NCI-H226 (cell line): ENCODE data around the gene MRPS14.
"Not testable (repeated sequence)": the region's sequence is repeated elsewhere in the genome, so short reads cannot be mapped to it uniquely, and the experiment has no call there.

Experiments
- DNase-seq: peaks from one replicate; pipeline ENCODE4 v3.0.0-alpha.2; 2015

Gene MRPS14

DNA sequence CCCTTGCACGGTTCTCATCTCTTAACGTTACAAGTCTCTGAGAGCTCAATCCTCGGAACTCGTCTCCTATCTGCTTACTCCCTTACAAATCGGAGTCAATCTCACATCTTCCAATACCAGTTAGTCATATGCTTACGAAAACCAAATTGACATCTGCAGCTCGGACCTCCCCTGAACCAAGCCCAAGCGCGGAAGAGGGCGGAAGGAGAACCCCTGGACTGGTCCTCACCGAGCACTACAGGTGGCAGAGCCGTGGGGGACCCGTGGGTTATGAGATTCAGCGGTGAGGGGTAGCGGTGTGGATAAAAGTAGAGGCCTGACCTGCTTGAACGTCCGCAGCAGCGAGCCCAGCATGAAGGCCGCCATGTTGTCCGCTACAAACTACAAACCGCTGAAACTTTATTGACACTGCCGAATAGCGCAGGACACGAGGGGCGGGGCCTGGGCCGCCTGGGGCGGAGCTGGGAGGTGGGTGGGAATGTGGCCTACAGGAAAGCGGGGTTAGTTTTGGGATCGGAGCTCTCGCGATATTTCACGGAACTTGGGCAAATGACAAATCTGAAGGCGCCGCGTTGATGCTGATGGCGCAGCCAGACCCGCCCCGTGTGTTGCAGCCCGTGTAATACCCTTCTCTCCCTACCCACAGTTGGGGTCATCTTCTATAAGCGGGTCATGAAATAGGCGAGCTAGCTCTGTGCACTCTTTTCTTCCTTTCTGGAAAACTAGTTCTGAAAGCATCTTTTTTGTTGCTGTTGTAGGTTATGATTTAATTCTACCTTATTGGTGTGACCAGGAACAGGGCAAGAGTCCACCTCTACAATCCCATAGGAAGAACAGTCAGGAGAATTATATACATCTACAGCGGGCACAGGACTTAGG is at the start of gene MRPS14:
MRPS14 (minus strand) TSS at position 383 of the 879 bp plus-strand sequence; CDS start at position 366, 17 bp downstream.
- DNase-seq: peak; percentile 94

DNA sequence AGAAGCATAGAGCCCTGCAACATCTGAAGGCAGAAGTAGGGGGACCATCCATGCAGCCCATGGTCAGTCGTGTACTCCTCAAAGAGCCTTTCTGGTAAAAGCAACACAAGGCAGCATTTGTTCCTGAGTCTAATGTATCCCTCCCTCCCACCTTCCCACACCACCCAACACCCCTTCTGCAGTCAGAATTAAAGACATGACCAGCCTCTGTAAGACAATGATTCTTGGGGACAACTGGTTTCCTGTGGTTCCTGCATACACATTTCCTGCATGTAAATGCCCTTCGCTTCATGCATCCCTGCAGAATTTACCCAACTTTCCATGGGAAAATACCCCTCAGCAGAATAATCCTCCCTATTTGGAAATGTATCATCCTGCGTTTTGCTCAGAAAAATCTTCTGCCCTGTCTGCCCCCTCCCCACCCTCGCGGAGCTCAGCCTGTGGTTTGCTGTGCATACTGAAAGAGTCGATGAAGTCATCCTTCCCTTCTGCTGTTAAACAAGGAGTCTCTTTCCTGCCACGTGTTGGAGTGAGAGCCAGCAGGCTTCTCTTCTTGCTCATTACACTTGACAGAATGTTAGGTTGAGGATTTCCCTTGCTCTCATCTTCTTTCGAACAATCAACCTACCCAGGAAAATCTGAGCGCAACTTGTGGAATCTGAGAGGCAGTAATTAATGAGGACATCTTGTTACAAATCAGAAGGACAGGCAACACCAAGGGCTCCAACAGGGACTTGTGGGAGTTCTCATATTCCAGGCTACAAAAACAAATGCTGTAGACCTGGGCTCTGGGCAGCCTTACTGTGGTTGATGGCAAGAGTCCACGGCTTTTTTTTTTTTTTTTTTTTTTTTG is 49.1 kb upstream of the MRPS14 start:
- no peak for DNase-seq

DNA sequence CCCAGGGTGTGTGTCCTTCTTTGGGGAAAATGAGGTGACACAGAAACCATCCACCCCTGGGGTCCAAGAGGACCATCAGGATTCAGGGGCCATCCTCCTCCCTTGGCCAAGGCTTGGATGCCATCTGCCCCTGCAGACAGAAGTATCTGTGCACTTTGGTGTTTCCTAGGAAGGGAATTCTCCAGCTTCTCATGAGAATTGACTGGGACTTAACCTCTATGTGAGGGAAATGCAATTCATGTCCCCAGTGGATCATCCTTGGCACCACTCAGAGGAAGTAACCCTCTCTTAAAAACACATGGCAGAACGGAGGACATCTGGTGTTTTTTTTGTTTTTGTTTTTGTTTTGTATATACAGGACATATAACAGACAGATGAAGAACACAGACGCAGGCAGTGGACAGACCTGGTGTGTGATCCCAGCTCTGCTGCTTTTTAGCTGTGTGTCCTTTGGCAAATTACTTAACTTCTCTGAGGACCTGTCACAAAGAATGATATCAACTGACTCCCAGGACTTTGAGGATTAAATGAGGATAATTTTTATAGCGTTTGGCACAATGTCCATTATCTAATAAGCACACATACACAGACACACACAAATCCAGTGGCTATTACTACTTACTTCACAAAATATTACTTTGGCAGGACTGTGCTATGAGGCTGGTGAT is 48.2 kb upstream of the MRPS14 start:
- DNase-seq: no peak

DNA sequence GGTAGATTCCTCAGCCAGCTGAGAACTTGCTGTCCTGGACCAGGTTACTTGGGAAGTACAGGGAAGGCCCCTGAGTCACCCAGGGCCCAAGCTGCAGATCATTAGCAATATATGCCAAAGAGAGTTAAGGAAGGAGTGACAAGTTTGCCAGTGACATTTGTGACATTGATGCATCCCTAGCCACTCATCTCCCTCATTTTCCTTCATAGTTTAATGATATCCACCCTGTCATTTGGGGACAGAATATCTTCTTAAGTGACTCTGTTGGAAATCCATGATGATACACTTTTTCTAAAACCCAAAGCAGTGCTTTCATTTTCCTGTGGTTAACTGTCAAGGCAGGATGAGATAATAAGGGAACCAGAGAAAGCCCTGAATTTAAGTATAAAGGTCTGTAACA is 47.6 kb upstream of the MRPS14 start:
- no peak for DNase-seq

DNA sequence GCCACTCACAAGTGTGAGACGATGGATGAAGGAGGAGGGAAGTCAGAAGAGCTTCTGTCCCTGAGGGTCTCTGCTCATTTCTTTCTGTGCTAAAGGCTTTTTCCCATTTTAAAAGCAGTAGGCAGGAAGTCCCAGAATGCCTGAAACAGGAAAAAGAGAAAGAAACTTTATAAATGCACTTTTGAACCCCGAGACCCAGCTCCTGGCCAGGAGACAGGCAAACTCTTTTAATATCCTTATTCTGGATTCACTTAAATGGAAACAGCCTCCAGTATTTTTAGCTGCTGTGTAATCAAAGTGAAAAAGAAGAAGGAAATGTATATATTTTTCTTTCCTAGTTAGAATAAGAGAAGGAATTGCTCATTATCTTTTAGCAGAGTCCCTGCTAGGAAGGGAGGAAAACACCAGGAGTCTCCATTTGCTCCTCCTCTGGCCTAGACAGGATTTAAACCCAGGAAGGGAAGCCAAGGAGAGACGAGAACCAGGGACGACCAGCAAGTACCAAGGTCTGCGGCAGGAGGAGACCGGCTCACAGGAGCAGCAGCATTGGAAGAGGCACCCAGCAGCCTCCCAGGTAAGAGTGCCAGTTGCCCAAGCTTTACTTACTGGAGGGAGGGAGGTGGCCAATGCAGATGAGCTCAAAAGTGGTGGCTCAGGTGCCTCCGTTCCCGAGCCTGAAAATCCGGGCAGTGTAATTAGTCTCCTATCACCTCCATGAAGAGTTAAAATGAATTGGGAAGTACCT is 44.3 kb upstream of the MRPS14 start, which contains the start of gene TNN:
TNN (plus strand) TSS at position 472 of the 745 bp plus-strand sequence. CDS start 9,586 bp downstream, outside the sequence.
- DNase-seq: no peak

DNA sequence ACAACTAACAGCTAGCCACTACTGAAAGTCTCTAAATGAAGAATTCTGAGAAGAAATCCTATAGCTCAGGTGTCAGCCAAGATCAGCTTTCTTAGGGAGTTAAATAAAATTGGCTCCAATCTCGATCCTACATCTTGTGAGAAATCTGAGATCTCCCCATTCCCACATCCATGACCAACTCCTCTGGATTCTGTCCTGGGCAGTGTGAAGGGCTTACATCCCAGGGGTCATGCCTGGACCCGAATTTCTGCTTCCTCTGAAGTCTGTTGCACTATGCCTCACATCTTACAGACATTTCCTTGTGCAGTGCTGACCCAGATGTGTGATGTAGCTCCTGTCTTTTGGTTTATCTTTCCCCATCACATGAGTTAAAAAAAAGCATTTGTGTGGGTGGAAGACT is 39.6 kb upstream of the MRPS14 start:
- no peak for DNase-seq

DNA sequence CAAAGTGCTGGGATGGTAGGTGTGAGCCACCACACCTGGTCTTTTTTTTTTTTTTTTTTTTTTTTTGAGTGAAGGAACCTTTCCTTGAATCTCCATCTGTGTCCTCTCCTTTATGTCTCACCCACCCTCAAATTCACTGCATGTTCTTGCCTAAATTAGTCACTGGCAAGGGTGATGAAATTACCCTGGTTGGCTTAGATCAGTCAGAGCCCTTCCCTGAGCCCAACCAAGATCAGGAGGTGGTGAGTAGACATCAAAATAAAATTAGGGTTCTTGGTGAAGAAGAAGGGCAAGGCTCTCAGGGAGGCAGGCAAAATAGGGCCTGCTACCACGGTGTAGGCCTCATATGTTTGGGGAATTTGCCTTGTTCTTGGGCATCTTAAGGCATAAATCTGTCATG is 39.1 kb upstream of the MRPS14 start:
- no peak for DNase-seq

DNA sequence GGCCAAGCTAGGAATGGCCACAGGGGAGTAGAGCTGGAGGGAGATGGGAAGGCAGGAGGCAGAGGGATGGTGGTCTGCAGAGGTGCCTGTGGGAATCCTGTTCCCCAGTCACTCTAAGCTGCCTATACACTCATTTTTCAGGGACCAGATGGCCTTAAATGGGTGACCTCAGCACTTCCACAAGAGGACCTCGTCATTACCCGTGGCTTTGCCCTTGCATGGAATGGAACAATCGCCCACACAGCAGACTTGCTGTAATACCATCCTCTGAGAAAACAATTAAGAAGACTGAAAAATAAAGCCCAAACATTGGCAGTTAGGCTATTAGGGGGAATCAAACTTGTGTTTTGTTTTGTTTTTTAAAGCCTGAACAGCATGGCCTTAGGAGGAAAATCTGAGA is 31.5 kb upstream of the MRPS14 start:
- DNase-seq: no peak

DNA sequence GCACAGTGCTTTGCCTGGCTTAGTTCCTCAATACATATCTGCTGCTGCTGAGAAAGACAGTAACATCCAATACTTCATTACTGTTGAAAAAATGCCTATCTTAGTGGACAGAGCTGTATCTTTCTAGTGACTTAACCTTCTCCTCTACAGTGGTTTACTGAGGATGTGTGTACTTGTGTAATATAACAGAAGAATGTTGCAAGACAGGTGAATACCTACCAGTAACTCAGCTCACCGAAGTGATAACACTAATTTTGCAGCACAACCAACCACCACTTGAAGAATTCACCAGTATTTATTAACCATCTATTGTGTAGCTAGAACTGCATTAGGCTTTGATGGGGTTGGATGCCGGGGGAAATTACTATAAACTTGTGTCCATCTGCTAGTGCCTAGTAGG is 27.8 kb upstream of the MRPS14 start:
- no peak for DNase-seq

DNA sequence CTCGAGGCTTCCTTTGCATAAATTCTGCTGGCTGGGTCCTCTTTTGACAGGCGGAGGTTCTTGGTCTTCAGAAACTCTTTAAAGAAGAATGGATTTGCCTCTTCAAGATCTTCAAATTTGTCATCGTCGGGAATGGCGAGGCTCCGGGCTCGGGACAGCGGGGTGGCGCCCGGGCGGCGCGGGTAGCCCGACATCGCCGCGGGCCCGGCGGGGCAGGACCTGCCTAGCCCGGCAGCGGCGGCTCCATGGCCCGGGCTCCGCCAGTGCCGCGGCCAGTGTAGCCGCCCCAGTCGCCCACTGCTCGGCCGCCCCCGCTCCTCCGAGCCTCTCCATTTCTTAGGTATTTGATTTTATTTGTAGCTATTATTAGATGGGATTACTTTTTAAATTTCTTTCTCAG is 22.3 kb upstream of the MRPS14 start:
- DNase-seq: no peak

DNA sequence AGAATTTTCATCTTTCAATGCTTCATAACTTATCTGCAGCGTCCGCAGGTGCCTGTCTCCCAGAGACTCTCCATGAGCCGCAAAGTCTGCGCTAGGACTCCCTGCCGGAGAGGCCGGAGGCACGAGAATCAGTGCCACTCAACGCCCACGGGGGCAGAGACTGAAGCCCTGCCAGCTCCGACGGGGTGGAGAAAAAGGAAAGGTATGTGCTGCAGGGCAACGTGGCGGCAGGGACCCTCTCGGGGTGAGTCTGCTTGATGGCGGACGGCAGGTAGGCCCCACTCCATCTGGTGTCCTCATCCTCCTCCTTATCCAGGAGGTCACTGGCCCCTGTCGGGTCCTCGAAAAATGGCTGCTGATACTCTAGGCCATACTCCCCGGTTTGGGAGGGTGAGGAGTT is 21.9 kb upstream of the MRPS14 start:
- DNase-seq: no peak

DNA sequence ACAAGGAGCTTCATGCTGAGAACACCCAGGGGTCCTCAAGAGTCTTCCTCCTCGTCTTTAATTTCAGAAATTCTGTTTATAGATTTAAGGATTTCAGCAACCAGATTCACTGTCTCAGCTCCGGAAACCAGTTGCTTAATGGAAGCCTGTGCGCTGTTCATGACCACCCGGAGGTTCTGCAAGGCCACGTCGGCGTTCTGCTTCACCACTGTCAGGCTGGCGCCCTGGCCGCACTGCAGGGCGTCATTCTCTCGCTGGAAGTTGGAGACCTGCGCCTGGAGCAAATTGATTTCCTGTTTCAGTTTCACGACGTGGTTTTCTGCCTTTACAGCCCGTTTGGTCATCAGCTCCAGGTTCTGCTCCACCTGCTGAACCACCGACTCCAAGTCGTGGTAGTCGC is 21.4 kb upstream of the MRPS14 start:
- DNase-seq: not testable (repeated sequence)

DNA sequence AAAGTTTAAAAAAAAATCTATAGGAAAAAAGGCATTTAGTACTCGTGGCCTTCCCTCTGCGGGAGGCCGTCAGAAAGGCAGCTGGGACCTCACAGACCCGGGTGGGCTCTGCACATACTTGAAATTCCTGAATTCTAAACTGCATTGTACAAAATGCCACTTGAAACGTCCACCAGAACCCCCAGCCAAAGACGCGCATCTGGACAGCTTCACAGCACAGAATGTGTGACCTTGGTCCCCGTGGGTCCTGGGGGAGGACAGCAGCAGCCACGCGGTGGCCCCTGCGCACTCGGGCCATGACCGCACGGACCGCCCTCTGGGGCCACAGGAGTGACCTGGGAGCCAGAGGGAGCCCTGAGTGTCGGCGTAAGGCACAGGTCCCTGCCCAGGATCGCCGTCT is 20.6 kb upstream of the MRPS14 start:
- DNase-seq: no peak

DNA sequence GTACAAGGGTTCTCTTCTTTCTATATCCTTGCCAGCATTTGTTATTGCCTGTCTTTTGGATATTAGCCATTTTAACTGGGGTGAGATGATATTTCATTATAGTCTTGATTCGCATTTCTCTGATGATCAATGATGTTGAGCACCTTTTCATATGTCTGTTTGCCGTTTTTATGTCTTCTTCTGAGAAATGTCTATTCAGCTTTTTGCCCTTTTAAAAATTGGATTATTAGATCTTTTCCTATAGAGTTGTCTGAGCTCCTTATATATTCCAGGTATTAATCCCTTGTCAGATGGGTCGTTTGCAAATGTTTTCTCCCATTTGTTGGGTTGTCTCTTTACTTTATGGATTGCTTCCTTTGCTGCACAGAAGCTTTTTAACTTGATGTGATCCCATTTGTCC is 19.4 kb upstream of the MRPS14 start:
- no peak for DNase-seq

DNA sequence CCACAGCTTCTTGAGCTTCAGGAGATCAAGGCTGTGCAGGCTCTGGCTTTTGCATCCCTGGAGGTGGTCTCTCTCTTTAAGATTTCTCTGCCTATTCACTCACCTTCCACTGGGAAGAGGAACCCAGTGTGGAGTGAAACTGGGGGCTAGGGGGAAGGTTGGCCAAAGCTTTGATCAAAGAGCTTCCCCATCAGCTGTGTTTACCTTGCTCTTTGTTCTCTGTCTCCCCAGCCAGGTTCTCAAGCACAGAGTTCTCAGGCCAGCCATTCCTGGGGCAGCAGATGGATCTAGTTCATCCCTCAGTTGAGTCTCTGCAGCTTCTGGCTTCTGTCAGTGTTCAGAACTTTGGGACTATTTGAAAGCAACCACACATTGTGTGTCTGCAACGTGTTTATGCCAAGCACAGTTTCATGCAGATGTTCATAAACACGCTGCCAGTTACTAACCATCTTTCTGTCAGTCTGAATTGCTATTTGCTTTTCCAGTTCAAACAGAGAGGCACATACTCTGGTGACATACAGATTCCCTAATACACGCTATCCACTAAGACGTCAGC is 17.2 kb upstream of the MRPS14 start:
- DNase-seq: no peak

DNA sequence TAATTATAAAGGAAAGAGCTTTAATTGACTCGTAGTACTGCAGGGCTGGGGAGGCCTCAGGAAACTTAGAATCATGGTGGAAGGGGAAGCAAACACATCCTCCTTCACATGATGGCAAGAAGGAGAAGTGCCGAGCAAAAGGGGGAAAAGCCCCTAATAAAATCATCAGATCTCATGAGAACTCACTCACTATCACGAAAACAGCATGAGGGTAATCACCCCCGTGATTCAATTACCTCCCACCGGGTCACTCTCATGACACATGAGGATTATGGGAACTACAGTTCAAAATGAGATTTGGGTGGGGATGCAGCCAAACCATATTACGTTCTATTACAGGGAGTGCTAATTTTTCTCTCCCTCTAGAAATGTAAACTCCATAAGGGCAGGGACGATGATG is 14.2 kb upstream of the MRPS14 start:
- no peak for DNase-seq

DNA sequence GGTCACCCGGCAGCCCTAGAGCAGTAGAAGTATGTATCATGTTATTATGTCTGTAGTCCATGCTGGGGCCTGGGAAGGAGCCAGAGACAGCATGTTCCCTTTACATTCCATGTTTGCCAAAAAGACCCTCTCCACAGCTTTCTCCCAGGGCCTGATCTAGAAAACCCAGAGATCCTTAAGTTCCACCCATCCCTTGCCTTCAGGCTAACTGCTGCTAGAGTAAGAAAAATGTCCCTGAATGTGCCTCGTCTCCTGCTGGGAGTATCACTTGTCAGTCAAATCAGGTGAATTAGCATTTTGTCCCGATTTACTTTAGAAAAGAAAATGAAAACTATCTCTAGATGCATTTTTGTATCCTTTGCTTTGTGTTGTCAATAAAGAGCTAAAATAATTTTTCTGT is 13.3 kb upstream of the MRPS14 start:
- no peak for DNase-seq

DNA sequence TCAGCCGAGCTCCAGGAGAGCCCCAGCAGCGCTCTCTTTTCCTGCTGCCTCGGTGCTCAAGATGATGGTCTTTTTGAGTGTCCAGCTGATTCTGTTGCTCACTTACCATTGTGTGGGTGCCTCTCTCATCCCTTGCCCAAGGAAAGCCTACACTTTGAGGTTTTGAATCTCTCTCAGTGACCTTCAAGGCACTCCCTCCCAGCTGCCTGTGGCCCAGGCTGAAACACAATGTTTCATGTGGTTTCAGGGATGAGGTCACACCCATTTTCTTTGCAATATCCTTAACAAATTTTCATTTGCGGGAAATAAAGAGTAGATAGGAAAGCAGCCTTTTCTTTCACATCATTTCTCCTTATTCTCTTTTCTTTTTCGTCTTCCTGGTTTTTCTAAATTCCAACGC is 12.6 kb upstream of the MRPS14 start:
- DNase-seq: no peak

DNA sequence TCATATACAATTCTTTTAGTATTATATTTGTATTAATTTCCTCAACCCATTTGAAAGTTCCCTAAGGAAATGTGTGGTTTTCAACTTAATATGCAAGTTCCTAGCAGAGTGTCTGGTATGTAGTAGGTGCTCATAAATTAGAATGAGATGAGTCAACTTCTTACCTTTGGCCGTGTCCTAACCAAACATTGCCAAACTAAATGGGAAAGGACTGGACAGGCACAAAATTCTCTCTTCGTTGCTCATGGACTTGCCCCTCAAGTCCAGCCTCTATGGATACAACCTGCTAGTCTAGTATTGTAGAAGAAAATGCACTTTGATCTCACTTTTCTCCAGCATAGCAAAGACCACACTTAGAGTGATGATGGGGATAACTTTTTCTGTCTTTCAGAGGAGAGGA is 11.6 kb upstream of the MRPS14 start:
- no peak for DNase-seq

DNA sequence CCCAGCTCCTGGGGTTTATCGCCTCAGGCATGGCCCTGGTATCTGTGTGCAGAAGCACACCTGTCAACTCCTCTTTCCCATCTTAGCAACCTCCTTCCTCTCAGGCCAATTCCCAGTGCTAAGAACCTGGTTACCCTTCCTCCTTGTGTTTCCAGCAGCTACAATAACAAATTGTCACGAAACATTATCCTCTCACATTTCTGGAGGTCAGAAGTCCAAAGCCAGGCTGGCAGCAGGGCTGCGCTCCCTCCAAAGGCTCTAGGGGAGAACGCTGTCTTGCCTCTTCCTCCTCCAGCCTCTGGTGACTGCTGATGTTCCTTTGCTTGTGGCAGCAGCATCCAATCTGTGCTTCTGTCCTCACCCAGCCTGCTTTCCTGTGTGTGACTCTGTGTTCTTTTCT is 10.7 kb upstream of the MRPS14 start:
- no peak for DNase-seq

DNA sequence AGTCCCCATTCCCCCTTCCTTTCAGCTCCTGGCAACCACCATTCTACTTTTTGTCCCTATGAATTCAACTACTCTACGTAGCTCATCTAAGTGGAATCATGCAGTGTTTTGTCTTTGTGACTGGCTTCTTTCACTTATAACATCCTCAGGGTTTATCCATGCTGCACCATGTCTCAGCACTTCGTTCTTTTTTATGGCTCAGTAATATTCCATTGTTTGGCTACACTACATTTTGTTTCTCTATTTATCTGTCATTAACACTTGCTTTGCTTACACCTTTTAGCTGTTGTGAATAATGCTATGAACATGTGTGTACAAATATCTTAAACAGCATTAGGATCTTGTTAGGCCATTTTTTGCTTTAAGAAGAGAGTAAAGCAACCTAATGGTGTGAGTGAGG is 1.5 kb upstream of the MRPS14 start:
- no peak for DNase-seq

DNA sequence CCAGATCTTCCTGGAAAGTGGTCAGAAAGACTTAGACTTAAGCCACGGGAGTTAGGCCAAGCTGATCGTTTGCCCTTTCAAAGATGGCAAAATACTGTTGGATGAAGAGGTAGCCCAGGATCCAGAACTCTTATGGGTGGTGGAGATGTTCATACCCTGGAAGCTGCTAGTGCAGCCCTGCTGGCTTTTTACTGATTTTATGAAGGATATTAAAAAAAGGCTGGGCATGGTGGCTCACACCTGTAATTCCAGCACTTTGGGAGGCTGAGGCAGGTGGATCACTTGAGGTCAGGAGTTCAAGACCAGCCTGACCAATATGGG is 657 bp upstream of the MRPS14 start:
- DNase-seq: not testable (repeated sequence)

DNA sequence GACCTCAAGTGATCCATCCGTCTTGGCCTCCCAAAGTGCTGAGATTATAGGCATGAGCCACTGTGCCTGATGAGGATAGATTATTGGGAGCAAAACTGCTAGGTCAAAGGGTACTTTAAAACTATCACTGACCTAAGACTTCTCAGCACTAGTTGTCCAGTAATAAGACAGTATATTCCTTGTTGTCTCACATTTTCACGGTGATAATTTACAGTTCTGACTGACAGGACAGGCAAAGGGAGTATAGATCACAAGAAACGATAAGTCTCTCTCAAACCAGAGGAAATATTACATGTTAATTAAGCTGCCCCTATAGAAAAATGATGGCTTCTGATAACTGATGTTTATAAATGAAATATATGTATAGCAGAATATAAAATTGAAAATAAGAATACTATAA is 3.7 kb downstream of the MRPS14 start:
- no peak for DNase-seq
